HepG2 (cell line): ENCODE measurements around the gene COMMD9. TPM values are rescaled to one million over a fixed set of nuclear protein-coding genes. Genes with fewer than 3 reads are reported as not detected.

Experiments
- ARID2 ChIP-seq: sonication (generic); formaldehyde crosslinking; IDR thresholded peaks from 2 replicates; pipeline ENCODE4 v1.8.1; 2022; ENCODE audit warnings: mild to moderate bottlenecking, missing genetic modification reagents, borderline replicate concordance
- ATF7-NPFF ChIP-seq: sonication (generic); formaldehyde crosslinking; IDR thresholded peaks from 2 replicates; pipeline ENCODE4 v1.8.1; 2023; ENCODE audit warnings: mild to moderate bottlenecking, low read depth, missing genetic modification reagents, moderate library complexity
- ATRX ChIP-seq: sonication (generic); formaldehyde crosslinking; IDR thresholded peaks from 2 replicates; pipeline ENCODE4 v1.4.0; 2020; ENCODE audit warnings: missing genetic modification reagents, borderline replicate concordance
- BHLHE40 ChIP-seq: IDR thresholded peaks from 2 replicates; pipeline ENCODE4 v1.6.1; 2011; ENCODE audit warnings: low read length, improper control_type of control experiment
- EHMT2 ChIP-seq: fragments of 200-600 bp; sonication (generic); IDR thresholded peaks from 2 replicates; pipeline ENCODE4 v1.7.0; 2017; ENCODE audit warnings: antibody characterized with exemption, low read depth, low read length, borderline replicate concordance
- ESRRA ChIP-seq: sonication (generic); formaldehyde crosslinking; IDR thresholded peaks from 2 replicates; pipeline ENCODE4 v1.5.1; 2020; ENCODE audit warnings: mild to moderate bottlenecking, low read depth, missing genetic modification reagents
- HDAC1 ChIP-seq: sonication (generic); formaldehyde crosslinking; IDR thresholded peaks from 2 replicates; pipeline ENCODE4 v1.5.1; 2020; ENCODE audit warnings: mild to moderate bottlenecking, missing genetic modification reagents
- HMG20A ChIP-seq: IDR thresholded peaks from 2 replicates; pipeline ENCODE4 v1.6.1; 2016; ENCODE audit warnings: borderline replicate concordance
- HNRNPUL1 ChIP-seq: fragments of 200-400 bp; formaldehyde crosslinking; IDR thresholded peaks from 2 replicates; pipeline ENCODE4 v1.6.1; 2017; ENCODE audit warnings: low read depth, mild to moderate bottlenecking, low read length, moderate library complexity
- NR2F2 ChIP-seq: IDR thresholded peaks from 2 replicates; pipeline ENCODE4 v1.6.1; 2012; ENCODE audit warnings: low read depth, inconsistent platforms, borderline replicate concordance
- PHB2 ChIP-seq: fragments of 450-650 bp; IDR thresholded peaks from 2 replicates; pipeline ENCODE4 v1.6.1; 2018; ENCODE audit not compliant: partially characterized antibody
- RBFOX2 ChIP-seq: fragments of 200-400 bp; formaldehyde crosslinking; IDR thresholded peaks from 2 replicates; pipeline ENCODE4 v1.6.1; 2017; ENCODE audit warnings: low read depth, mild to moderate bottlenecking, low read length
- RNF2 ChIP-seq: fragments of 450-650 bp; conservative IDR thresholded peaks from 2 replicates; pipeline ENCODE4 v1.6.1; 2016; ENCODE audit warnings: low read depth
- SAP130 ChIP-seq: IDR thresholded peaks from 2 replicates; pipeline ENCODE4 v1.6.1; 2016; ENCODE audit warnings: low read depth
- SIN3B ChIP-seq: fragments of 150-350 bp; IDR thresholded peaks from 2 replicates; pipeline ENCODE4 v1.6.1; 2014; ENCODE audit warnings: low read length
- TCF12 ChIP-seq, 2 experiments: fragments of 450-650 bp in 1 of 2; sonication (generic) in 1 of 2; formaldehyde crosslinking in 1 of 2; IDR thresholded peaks; 2 replicates each; pipeline versions ENCODE4 v1.6.1 to v1.8.0; 2017 to 2022; ENCODE audit warnings: antibody characterized with exemption in 1 of 2, mild to moderate bottlenecking in 1 of 2, missing genetic modification reagents in 1 of 2, moderate library complexity in 1 of 2
- ZNF232 ChIP-seq: sonication (generic); formaldehyde crosslinking; IDR thresholded peaks from 2 replicates; pipeline ENCODE4 v1.4.0; 2020; ENCODE audit warnings: missing genetic modification reagents, borderline replicate concordance
- ZNF468 ChIP-seq: sonication (generic); formaldehyde crosslinking; IDR thresholded peaks from 2 replicates; pipeline ENCODE4 v1.8.0; 2022; ENCODE audit warnings: mild to moderate bottlenecking, moderate library complexity, missing genetic modification reagents
- ZNF577 ChIP-seq: sonication (generic); formaldehyde crosslinking; IDR thresholded peaks from 2 replicates; pipeline ENCODE4 v1.4.0; 2020; ENCODE audit warnings: mild to moderate bottlenecking, low read depth, missing genetic modification reagents, borderline replicate concordance
- ZNF589 ChIP-seq: sonication (generic); formaldehyde crosslinking; conservative IDR thresholded peaks from 2 replicates; pipeline ENCODE4 v1.8.0; 2022; ENCODE audit warnings: mild to moderate bottlenecking, moderate library complexity, missing genetic modification reagents
- ZNF597 ChIP-seq: sonication (generic); formaldehyde crosslinking; IDR thresholded peaks from 2 replicates; pipeline ENCODE4 v1.5.0; 2020; ENCODE audit warnings: missing genetic modification reagents
- ZNF615 ChIP-seq: sonication (generic); formaldehyde crosslinking; IDR thresholded peaks from 2 replicates; pipeline ENCODE4 v1.5.0; 2020; ENCODE audit warnings: mild to moderate bottlenecking, missing genetic modification reagents, borderline replicate concordance
- ZNF83 ChIP-seq: sonication (generic); formaldehyde crosslinking; IDR thresholded peaks from 2 replicates; pipeline ENCODE4 v1.4.0; 2020; ENCODE audit warnings: missing genetic modification reagents, mild to moderate bottlenecking, borderline replicate concordance
- polyA plus RNA-seq, 8 experiments: library from polyadenylated mRNA; depleted of rRNA in 3 of 8; stranded (reverse) in 7 of 8; unstranded in 1 of 8; fragments of >200 nt; fragmentation: Illumina TruSeq in 4 of 8; extraction: Trizol in 4 of 8; gene quantifications; 2 replicates each; pipeline versions ENCODE4 v1.2.1 to v1.2.3, GENCODE V29; 2011 to 2016; ENCODE audit warnings: low read depth in 4 of 8, missing spikeins in 1 of 8, mixed read lengths in 1 of 8; ENCODE audit not compliant: insufficient read depth in 1 of 8
- total RNA-seq, 5 experiments: library from RNA; depleted of rRNA; stranded (reverse); fragments of >200 nt; fragmentation: Illumina TruSeq; extraction: Trizol; gene quantifications; 2 replicates each; pipeline ENCODE4 v1.2.3, GENCODE V29; 2016; ENCODE audit warnings: low read depth in 1 of 5
- TF ChIP-seq, protein P1 (sequence below): IDR thresholded peaks from 2 replicates; pipeline ENCODE4 v1.6.1; 2012; ENCODE audit warnings: inconsistent platforms
- TF ChIP-seq, protein P2 (sequence below), 2 experiments: IDR thresholded peaks; 2 replicates each; pipeline ENCODE4 v1.6.1; 2011 to 2012; ENCODE audit warnings: low read length in 2 of 2, borderline replicate concordance in 1 of 2, low read depth in 1 of 2, mild to moderate bottlenecking in 1 of 2, moderate library complexity in 1 of 2
- TF ChIP-seq, protein P3 (sequence below): sonication (generic); formaldehyde crosslinking; IDR thresholded peaks from 2 replicates; pipeline ENCODE4 v1.5.0; 2020; ENCODE audit warnings: missing genetic modification reagents, mild to moderate bottlenecking, borderline replicate concordance

The COMMD9 gene
- total and polyA plus RNA-seq, 2 of the 13 experiments (the other 11 are each of a cell fraction or from before 2014, with no cell fraction given), result 47.3 to 76.7 TPM

DNA sequence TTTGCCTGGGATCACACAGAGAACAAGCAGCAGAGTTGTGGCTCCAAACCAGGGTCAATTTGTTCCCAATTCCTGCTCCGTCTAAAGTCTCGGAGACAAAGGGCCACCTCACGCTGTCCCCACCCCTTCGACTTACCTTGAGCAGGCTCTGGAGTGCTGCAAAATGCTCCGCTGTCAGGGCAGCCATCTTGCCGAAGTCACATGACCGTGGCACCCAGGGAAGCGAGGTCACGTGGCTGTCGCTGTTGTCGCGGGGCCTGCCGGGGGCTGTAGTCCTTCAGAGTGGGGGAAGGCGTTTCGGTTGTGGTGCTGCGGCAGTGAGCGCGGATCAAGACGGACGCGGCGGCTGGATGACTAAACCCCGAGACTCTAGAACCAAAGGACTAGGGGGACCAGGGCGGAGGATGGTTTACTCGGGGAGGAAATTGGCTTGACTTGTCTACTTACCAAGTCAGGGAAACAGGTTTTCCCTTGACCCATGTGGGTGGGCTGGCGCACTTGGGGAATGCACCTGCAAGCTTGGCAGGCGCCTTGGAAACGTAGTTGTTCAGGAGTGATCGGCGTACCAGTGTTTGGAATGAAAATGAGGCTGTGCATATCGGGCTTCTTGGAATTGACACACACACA is at the start of gene COMMD9 (continued):
- no peak for TF ChIP-seq ATF7-NPFF (CRISPR knock-in tag)
- no peak for TF ChIP-seq ZNF83
- TF ChIP-seq HMG20A (CRISPR knock-in tag), result no peak
- no peak for TF ChIP-seq ZNF589 (CRISPR knock-in tag)
- TF ChIP-seq ARID2, result no peak; the same call in 1 of the 2 replicates
- TF ChIP-seq RBFOX2, result peak; percentile 57
- TF ChIP-seq NR2F2, result no peak
- TF ChIP-seq SIN3B, result peak; percentile 96
- TF ChIP-seq HDAC1, result peak; percentile 99
- peak; percentile 84; the same call in 1 of the 2 replicates for TF ChIP-seq ZNF232 (CRISPR knock-in tag)
- TF ChIP-seq BHLHE40, result peak; percentile 71
- no peak for TF ChIP-seq PHB2
- TF ChIP-seq ATRX, result no peak
- no peak for TF ChIP-seq EHMT2
- no peak for TF ChIP-seq ZNF468 (CRISPR knock-in tag)
- no peak for TF ChIP-seq ZNF597 (CRISPR knock-in tag)
- TF ChIP-seq, protein P1, sequence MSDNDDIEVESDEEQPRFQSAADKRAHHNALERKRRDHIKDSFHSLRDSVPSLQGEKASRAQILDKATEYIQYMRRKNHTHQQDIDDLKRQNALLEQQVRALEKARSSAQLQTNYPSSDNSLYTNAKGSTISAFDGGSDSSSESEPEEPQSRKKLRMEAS, result peak; percentile 86
- TF ChIP-seq, protein P2, sequence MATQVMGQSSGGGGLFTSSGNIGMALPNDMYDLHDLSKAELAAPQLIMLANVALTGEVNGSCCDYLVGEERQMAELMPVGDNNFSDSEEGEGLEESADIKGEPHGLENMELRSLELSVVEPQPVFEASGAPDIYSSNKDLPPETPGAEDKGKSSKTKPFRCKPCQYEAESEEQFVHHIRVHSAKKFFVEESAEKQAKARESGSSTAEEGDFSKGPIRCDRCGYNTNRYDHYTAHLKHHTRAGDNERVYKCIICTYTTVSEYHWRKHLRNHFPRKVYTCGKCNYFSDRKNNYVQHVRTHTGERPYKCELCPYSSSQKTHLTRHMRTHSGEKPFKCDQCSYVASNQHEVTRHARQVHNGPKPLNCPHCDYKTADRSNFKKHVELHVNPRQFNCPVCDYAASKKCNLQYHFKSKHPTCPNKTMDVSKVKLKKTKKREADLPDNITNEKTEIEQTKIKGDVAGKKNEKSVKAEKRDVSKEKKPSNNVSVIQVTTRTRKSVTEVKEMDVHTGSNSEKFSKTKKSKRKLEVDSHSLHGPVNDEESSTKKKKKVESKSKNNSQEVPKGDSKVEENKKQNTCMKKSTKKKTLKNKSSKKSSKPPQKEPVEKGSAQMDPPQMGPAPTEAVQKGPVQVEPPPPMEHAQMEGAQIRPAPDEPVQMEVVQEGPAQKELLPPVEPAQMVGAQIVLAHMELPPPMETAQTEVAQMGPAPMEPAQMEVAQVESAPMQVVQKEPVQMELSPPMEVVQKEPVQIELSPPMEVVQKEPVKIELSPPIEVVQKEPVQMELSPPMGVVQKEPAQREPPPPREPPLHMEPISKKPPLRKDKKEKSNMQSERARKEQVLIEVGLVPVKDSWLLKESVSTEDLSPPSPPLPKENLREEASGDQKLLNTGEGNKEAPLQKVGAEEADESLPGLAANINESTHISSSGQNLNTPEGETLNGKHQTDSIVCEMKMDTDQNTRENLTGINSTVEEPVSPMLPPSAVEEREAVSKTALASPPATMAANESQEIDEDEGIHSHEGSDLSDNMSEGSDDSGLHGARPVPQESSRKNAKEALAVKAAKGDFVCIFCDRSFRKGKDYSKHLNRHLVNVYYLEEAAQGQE (IDR thresholded peaks at IDR 0.05; ENCODE audit: borderline replicate concordance in 1 of 2, low read depth in 1 of 2, low read length in 2 of 2), result peak in 1 of 2 experiments; percentile 9; a peak in 1 of 4 replicates
- peak; percentile 100 for TF ChIP-seq SAP130 (CRISPR knock-in tag)
- TF ChIP-seq TCF12 (IDR thresholded peaks at IDR 0.05), result no peak
- TF ChIP-seq TCF12 (CRISPR knock-in tag; IDR thresholded peaks at IDR 0.05), result no peak
- no peak for TF ChIP-seq RNF2
- TF ChIP-seq, protein P3, sequence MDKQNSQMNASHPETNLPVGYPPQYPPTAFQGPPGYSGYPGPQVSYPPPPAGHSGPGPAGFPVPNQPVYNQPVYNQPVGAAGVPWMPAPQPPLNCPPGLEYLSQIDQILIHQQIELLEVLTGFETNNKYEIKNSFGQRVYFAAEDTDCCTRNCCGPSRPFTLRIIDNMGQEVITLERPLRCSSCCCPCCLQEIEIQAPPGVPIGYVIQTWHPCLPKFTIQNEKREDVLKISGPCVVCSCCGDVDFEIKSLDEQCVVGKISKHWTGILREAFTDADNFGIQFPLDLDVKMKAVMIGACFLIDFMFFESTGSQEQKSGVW (CRISPR knock-in tag), result 0 out of 2 replicates have a peak, but pooled peaks have one; percentile 66
- TF ChIP-seq ZNF577 (CRISPR knock-in tag), result no peak
- TF ChIP-seq HNRNPUL1, result no peak
- TF ChIP-seq ZNF615 (CRISPR knock-in tag), result no peak
- no peak for TF ChIP-seq ESRRA (CRISPR knock-in tag)
